COLO668 (cell line): ENCODE measurements around the gene NSMCE1.

Experiments used
- DNase-seq: peaks from one replicate; lab custom pipeline; 2025; ENCODE audit not compliant: unreplicated experiment; lab: John Stamatoyannopoulos, UW

Gene NSMCE1

GRCh38 chr16:27232901-27233625 lies 35.5 kb downstream of the NSMCE1 start:
- DNase-seq, result no peak

DNA sequence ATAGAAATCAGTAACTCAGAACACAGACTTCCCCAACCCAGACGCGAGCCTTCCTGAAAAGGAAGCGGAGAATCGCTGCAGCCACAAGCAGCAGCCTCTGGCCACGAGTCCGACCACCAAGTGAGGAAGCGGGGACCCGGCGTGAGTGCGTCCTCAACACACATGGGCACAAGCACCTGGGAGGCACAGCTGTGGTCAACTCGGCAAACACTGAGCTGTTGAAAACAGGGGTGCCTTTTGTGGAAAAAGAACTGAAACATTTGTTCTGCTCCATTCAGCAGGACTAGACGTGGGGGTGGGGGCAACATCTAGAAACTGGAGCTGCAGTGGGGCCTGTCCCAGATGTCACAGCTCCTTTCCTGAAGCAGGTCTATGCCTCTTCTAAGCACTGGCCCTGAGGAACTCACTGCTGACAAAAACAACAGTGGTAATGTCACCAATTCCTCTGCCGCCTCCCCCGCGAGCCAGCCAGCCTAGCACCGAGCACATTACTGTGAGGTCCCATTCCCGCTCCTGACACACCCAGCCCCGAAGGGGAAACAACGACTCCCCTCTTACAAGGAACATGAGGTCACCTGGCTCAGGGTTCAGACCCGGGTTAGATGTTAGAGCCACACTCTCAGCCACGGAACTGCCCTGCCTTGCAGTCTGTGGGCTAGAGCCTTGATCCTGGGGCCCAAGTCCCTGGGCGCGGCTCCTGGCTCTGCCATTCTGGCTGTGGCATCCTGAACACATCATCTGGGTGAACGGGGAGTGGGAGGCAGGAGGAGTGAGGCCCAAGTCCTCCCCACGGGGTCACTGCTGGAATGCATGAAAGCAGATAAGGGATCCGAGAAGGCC lies 36.3 kb downstream of the NSMCE1 start:
- DNase-seq, result no peak

GRCh38 chr16:27231692-27232060 lies 36.9 kb downstream of the NSMCE1 start:
- DNase-seq, result no peak

GRCh38 chr16:27230562-27231001 lies 38.0 kb downstream of the NSMCE1 start:
- DNase-seq, result no peak

DNA sequence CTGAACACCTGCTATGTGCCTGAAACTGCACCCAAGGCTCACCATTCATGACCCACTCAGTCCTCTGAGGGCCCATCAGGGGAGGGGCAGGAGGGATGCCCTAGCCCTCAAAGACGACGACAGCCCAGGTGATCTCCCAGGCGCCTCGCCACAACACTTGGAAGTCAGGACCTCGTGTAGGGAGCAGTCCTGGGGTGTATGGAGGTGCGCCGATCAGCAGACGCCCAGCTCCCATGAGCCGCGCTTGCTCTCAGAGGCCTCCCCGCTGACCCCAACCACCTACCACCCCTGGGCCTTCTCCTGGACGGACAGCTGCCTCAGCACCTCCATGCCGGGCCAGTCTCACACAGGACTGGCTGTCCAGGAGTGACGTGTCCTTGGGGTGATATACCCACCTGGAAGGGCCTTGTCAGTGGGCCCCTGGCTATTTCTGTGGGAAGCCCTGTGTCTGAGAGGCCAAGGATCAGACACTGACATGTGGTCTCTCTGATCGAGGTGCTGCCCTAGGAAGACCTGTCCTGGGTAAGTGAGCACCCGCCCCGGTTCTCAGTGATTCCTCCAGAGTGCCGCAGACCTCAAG lies 38.6 kb downstream of the NSMCE1 start:
- no peak for DNase-seq

GRCh38 chr16:27228621-27229501 lies 39.7 kb downstream of the NSMCE1 start:
- peak; percentile 20 for DNase-seq

DNA sequence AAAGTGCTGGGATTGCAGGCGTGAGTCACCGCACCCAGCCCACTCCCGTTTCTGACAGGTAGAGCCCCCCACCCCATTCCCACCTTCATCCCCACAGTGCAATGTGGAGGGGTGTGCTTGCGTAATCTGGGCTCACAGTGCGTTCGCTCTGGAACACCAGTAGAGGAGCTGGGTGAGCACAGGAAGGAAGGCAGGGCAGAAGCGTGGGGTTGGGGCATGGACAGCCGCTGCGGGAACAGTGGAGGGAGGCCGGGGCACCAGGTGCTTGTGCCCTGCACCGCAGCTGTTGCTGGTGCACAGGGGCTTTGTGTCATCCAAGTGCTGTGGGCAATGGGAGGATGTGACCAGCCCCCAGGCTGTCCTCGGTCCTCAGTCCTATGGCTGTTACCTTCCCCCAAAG lies 40.5 kb downstream of the NSMCE1 start:
- no peak for DNase-seq

DNA sequence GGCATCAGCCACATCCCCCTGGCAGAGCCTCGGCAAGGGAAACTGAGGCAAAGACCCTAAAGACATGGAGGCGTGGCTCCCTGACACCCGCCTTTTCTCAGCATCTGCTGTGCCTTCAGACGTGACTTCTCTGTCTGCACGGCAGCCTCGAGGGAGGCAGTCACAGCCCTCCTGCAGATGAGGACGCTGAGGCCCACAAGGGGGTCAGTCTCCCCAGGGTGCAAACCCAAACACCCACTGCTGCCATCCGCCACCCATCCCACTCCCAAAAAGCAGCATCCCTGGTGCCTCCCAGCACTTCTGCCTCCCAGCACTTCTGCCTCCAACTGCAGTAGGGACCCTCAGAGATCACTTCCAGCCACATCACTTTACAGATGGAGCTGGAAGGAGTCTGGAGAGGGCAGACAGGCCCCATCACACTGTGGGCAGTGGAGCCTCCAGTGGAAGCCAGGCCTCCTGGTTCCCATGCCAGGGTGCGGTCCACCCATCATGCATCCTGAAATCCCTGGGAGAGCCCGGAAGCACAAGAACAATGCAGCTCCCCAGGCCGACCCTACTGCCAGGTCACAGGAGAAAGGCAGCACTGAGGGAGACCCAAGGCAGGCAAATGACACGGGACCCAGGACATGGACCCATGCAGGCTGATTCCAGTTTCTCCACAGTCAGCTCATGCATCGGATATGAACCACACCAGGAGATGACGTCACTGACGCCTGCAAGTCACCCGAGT lies 41.4 kb downstream of the NSMCE1 start:
- DNase-seq, result no peak

- DNase-seq, result peak; percentile 51
Observed at GRCh38 chr16:27226476-27226875, 42.1 kb downstream of the NSMCE1 start.

GRCh38 chr16:27225536-27226360 lies 42.8 kb downstream of the NSMCE1 start:
- peak; percentile 10 for DNase-seq

DNA sequence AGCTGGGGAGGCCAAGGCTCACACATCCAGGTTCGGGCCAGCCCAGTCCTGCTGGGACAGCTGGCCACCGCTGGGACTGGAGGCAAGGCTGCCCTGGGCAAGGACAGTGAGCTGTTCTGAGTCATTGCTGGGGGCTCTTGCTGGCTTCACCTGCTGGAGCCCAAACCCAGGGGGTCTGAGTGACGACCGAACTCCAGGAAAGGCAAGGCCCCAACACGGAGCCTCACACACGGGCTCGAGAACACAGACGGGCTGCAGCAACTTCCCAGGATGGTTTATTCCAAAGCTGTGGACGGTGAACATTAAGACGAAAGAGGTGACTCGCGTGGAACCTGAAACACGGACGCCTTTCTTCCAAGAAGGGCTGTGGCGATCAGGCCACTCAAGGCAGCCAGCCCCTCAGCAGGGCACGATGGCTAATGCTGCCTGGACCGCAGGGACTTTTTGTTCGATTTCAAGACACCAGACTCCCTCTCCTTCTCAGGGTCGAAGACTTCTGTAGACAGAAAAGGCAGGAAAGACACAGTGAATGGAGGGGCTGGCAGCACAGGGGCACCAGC lies 43.8 kb downstream of the NSMCE1 start:
- DNase-seq, result no peak

GRCh38 chr16:27224271-27224737 lies 44.3 kb downstream of the NSMCE1 start:
- no peak for DNase-seq

- no peak for DNase-seq
Observed at GRCh38 chr16:27223701-27224100, 44.9 kb downstream of the NSMCE1 start.

DNA sequence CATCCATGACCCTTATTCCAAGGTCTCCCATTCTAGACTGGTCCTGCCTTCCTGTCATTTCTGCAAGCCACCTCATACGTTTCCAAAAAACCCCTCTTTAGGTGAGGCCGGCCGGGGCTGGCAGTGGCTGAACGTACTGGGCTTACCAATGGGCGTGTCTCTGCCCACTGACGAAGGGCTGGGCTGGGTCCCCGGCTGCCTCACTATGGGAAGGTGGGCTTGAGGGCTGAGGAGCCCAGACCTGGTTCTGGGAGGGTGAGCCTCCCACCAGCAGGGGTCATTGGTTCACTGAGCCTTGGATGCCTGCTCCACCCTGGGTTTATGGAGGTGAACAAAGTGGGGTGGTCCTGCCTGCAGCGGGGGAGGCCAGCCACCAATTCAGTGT lies 45.4 kb downstream of the NSMCE1 start:
- no peak for DNase-seq

DNA sequence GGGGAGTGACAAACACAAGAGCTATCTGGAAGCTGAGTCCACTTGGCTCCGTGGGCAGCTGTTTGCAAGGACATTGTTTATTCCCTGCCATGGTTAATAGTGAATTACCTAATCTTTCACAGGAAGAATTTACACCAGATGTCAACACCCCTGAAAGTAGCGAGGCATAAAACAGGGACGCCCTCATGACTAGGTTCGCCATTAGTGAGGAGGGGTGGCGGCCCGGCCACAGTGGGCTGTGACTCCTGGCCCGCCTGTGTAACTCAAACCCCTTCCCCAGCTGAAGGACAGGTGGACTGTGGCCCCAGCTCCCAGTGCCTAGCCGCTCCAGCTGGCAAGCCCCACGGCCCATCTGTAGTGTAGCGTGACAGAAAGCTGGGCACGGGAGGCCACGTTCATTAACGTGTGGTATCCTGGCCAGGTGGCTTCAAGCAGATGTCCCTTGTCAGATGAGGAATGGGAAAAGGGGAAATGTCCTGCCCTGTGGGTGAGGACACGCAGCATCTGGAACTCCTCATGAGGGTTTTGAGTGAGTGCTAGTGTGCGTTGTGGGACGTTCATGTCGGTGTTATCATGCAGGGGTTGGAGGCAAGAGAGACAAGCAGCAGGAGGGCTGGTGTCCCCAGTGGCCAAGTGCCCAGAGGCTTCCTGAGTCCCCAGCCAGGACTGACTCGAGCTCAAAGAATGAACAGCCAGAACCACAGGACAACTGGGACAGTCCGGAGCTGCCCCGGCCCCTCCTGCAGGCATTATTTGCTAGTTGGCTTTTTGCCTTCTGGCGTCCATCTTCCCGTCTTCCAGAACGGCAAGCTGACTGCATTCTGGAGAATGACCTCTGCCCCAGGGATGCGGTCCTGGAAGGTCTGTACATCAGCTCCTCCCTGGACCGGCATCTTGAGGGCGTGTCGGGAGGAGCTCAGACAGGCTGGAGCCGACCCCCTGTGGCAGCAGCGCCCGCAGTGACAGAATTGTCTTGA lies 46.0 kb downstream of the NSMCE1 start:
- peak; percentile 28 for DNase-seq

- no peak for DNase-seq
Observed at GRCh38 chr16:27221576-27222248, 46.9 kb downstream of the NSMCE1 start.

GRCh38 chr16:27220991-27221390 lies 47.6 kb downstream of the NSMCE1 start:
- no peak for DNase-seq
